Amniotic stem cell (primary cell): ENCODE data around the gene SLC38A8.

Experiments used
- DNase-seq: peaks from one replicate; lab custom pipeline; 2025; lab: John Stamatoyannopoulos, UW

SLC38A8 gene

DNA sequence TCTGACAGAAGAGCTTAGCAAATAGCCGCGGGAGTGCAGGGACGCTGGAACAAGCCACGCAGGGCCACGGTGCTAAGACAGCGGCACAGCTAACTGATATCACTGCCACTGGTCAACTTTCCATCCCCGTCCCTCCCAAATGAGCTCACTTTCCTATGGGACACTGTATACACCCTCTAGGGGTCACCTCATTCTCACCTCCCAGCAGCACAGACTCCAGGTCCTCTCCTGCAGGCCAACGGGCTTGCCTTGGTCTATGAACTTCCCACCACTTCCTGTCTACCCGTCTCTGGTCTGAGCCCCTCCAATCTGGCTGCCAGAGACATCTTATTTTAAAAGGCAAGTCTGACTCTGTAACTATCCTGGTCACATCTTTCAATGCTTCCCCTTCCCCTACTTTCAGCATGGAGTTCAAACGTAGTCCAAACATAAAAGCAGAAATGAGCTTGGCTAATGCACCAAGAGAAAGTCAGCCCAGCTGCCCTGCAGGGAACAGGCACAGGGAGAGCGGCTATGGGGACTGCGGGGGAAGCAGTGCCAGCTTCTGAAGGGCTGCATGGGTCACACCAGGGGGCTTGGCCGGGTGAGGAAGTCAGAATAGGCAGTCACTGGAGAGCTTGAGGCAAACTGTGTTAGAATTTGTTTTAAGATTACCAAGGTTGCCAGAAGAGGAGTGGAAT is 26.3 kb upstream of the SLC38A8 start:
- DNase-seq: no peak

DNA sequence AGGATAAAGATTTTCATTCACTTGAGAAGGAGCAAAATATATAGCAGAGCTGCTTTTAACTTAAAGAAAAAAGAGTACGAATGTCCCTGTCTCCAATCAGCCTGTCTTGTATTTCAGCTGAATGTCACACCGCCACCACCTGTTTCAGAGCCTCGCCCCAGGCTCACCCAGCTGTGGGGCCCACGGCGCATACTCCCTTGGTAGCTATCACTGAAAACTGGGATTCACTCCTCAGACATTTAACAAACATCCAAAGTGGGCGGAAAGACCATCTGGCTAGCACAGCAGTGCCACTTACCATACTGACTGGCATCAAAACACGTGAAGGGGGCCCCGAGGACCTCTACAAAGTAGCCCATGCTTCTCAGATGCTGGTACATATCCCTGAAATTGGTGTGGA is 25.4 kb upstream of the SLC38A8 start:
- no peak for DNase-seq

DNA sequence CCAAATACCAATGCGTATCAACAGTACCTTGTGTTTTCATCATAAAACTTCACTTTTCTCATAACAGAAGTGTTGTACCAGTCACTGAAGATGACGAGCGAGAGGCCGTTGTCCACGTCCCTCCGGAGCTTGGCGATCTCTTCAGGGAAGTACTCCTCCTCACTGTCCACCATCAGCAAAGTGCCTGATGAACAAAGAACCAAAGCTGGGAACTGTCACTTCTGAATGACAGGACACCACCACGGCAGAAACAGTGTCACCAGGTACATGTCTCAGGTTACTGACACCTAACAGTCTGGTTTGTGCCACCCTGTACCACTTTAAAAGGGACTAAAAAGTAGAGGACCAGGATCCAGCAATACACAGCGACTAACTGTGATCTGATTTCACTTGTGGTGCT is 25.0 kb upstream of the SLC38A8 start:
- no peak for DNase-seq

DNA sequence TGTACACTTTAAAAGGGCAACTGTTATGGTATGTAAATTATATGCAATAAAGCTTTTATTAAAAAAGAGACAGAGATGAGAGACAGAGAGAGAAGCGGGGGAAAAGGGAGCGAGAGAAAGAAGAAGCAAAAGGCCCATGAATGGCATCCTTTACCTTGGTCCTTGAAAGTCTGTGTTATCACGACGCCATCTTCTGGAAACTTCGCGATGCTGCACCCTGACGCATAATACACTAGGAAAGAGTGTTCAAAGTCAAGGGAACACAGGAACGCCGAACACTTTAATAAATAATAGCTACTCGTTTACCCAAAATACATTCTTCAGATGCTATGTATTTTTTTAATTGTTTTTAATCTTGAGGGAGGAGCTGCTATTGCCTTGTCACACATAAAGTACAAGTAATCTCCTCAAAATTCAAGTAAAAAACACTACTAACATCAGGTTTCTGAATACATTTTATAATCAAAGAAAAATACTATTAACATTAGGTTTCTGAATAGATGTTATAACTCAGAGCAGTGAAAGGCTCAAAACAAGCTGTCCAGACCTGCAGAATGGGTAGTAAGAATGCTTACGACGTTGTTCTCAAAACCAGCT is 23.0 kb upstream of the SLC38A8 start:
- no peak for DNase-seq

DNA sequence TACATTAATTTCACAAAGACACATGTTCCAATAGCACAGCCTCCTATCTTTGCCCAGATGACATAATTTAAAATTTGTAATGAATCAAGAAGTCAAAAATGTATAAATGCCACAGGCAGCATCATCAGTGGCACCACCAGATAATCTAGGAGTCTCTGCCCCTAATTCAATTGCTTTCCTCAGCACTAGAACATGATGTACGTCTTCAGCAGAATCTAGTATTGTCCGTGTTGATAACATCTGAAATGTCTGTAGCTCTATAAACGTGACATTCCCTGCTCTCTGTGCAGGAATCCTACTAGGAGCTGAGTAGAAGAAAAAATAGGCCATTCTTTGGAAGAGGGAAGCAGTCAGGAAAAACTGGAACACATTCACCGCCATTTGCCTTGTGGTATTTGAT is 21.4 kb upstream of the SLC38A8 start:
- DNase-seq: no peak

DNA sequence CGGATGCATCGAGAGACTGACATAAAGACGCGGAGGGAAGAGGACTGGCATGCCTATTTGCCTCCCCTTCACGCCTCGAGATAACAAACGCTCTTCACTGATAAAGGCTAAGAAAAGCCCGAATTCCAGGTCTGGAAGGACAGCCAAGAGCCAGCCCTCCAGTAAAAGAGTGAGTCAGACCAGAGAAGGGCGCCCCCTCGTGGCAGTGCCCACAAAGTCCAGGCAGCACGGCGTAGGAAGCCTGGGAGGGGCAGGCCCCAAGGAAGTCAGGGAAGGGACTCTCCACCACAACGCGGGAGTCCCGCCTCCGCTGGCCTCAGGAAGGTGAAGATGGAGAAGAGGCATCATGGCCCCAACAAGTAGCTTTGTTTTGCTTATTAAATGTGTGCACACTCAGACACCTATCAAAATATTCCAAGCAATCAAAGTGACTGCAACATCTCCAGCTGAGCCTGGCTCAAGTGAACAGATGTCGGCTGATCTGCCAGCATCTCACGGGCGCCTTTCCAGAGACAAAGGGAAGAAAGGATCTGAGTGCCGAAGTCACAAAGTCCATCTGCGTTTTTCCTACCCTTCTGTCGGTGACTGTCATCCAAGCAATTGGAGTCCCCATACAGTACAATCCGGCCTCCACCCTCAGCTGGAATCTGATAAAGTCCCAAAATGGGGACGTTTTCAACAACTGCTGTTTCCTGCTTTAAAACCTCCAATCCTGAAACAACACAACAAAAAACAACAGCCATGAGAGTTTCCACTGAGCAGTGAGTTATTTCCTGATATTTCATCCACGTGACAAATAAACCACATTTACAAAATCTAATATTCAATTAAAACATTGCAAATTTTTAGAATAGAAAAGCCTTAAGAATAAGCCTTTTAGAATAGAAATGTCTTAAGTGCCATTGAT is 20.4 kb upstream of the SLC38A8 start:
- DNase-seq: peak; percentile 58

DNA sequence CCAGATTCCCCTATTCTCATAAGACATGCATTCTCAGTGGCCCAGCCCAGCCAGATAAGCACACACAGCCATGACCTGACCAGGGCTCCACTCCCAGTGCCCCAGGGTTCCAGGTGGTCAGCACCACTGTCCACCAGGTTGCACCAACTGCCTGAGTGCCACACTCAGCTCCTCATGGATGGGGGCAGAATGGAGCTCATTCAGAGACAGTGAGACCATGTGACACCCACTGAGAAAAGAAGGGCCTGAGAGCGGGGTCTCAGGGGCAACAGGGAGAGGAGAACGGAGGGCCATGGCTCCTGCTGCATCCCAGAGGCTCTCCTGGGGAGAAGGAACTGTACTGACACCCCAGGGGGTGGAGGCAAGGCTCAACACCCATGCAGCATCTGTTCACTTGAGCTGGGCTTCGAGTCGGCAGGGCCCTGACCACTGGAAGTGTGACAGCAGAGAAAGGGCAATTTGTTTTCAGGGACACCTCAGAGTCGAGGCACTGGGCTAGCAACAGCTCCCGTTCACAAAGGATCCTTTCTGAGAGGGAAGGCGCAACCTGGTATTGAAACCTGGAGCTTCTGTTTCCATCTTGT is 18.7 kb upstream of the SLC38A8 start:
- DNase-seq: no peak

DNA sequence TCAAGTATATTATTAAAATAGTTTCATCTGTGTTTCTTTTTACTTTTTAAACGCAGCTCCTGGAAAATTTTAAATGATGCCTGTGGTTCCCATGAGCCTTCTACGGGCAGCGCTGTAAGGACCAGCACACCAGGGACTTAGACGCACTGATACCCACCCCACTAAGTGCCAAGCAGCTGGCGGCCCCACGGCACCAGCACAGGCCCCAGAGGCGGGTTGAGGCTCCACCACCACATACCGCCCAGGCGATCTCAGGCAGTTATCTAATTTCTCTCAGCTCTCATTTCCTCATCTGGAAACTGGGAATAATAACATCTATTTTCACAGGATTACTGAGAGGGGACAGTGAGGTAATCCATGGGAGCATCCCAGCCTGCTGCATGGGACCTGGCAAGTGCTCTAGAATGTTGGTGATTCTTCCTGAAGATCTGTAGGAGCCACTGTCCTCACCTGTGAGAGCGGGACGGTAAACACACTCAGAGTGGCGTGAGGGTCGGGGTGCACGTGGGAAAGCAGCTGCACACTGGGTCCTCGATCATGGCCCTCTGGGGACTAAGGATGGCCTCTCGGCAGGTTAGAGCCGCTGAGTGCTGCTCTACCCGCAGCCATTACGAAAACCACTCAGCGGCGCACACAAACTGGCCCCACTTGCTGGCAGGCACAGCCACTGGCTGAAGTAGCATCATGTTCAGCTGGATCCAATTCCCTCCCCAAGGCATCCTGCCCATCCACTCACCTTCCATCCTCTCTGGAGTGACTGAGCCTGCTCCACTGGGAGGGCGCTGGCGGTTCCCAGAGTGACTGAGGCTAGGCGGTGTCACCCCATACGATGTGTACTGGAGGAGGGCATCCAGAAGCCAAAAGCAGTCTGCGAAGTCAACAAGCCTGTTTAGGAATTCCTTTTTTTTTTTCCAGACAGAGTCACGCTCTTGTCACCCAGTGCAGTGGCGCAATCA is 17.6 kb upstream of the SLC38A8 start:
- no peak for DNase-seq

DNA sequence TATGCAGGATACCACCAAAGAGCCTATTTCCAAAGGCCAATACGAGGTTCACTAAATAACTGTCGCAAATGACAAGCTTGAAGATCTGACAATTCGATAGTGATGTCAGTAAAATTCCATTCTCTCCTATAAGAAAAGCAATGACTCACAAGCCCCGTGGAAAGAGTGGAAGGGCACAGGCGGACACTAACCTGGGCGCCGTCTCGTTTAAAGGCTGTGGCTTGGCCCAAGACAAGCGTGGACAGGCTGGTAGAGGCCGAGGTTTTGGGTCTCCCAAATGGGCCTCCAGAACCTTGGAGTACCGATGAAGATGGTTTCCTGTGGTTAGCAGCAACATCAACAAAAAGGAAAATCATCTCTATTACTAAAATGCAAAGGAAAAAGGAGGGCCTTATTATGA is 16.5 kb upstream of the SLC38A8 start:
- DNase-seq: no peak

DNA sequence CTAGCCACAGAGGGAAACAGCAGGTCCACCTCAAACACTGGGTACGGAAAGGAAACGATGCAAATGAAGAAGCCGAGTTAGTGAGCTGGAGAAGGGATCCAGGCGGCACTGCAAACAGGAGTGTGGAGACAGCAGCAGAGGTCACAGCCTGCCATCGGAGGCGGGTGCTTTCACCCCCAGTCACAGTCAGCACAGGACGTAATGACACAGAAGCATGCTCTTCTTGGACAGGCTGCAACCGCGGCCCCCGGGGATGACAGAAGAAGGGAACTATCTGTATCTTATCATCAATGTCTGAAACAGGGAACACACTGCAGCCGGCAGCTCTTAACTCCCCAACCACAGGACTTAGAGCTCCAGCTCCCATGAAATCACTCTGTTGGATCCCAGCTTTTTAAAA is 16.1 kb upstream of the SLC38A8 start:
- DNase-seq: no peak

DNA sequence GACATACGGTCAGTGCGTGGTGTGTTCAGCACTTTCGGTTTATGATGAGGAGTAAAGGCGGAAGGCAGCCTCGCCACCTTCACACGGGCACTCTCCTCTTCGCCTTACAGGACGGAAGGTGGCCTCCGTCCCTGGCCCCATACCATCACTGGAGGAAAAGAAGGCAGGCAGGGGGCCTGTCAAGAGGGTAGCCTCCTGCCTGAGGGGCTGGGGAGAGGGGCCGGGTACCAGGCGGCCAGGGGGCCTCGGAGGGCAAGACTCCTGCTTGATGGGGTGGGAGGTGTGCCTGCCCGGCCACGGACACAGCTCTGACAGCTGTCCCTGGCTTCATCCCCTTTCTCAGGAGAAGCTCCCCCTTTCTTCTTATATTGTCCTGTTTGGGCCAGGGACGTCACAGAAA is 15.6 kb upstream of the SLC38A8 start:
- DNase-seq: no peak

DNA sequence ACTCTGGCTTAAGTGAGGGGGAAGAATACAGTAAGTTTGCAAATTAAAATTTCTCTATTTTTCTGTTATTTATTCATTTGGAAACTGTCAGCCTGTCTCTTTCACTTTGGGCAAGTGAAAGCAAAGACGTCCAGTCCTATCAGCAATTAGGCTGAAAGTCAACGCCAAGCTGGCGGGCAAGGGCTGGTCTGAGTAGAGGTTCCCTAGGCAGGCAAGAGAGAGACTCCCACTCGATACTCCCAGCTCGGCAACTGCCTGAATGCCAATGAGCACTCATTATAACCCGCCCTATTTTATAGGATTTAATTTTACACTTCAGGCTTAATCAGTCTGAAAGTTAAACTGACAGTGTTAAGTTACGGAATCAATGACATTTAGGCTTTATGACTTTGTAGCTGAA is 14.3 kb upstream of the SLC38A8 start:
- DNase-seq: no peak

DNA sequence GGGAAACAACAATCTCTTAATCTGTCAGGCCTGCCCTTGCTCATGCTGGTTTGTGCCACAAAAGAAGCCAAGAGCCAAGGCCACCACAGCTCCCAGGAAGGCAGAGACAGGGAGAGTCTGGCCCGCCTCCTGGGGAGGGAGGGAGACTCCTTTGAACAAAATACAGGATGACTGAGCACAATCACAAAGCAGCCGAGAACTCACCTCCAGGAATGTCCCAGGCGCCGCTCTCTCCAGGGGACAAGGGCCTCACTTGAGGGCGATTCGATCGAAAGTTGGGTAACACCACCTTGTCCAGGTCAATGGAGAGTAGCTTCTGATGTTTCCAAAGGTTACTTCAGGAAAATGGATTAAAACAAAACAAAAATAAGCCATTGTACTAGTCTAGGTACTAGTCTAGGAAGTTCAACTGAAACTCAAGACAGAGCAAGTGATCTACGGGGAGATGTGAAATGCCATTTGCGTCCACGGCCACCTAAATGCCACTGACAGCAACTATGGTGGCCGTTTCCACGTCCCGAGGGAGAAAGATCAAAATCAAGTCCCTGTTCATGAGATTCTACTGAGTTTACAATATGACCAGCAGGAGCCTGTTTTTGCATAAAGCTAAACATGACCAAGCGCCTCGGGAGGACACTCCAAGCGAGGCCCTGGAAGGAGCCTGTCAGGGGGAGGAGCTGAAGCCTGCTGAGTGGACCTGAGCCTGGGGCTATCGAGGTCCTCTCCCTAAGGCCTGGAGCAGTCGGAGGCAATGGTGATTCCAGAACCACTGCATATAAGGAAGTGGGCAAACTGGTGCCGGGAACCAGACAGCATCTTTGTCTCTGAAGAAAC is 13.4 kb upstream of the SLC38A8 start:
- DNase-seq: no peak

DNA sequence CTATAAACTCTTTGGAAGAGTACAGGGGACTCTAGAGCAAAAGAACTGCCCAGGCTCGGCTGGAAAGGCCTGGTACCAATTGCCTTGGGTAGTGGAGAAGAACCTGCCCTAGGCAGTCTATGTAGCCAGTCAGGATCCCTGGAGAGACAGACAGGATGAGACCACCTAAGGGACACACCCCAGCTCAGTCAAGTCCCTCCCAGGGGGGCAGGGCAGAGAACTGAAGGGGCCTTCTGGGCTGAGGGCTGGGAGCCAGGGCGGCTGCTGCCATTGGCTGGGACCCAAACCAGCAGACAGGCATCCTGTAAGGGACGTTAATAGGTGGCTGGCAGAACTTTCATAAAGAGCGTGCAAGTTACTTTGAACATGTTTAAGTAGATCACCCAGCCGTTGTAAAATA is 12.8 kb upstream of the SLC38A8 start:
- no peak for DNase-seq

DNA sequence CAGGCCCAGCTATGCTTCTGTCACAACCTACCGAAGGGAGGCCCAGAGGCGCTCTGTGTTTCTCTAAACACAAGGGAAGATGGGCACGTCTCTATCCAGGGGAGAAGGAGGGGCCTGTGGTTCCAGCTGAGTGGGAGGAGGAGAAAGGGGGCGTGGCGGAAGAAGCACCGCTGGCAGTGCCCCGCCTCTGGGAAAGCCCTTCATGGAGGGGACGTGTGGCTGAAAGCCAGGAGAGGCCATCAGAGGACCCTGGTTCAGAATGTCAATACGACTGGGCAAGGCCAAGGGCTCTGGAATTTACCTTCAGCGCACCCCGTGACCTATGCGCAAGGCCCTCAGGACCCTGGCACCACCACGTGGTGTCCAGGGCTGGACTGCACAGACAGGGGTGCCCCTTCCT is 12.3 kb upstream of the SLC38A8 start:
- no peak for DNase-seq

DNA sequence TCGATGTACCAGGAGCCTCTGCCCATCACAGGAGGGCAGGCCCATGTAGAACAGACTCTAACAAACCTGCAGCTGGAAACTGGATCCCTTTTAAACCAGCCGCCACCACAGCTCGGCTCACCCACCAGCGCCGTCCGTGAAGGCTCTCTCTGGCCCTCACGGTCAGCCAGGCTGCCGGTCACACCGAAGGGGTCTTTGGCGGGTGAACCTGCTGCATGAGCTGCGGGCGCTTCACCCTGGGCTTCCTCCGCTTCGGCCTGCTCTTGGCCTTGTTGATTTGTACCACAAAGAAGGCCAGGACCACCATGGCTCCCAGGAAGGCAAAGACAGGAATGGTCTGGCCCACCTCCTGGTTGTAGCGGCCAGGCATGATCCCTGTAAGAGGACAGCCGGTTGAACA is 11.7 kb upstream of the SLC38A8 start:
- no peak for DNase-seq

DNA sequence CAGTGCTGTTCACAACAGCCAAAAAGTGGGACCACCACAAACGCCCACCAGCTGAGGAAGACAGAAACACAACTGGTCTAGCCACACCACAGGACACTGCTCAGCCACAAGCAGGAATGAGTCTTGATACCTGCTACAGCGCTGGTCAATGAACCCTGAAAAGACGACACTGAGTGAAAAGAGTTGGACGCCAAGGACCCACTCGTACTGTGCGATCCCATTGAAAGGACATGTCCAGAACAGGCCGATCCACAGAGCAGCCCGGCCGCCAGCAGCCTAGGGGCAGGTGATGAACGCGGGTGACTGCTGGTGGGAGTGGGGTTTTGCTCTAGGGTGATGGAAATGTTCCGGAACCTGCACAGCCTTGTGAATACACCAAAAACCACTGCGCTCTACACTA is 10.6 kb upstream of the SLC38A8 start:
- no peak for DNase-seq

DNA sequence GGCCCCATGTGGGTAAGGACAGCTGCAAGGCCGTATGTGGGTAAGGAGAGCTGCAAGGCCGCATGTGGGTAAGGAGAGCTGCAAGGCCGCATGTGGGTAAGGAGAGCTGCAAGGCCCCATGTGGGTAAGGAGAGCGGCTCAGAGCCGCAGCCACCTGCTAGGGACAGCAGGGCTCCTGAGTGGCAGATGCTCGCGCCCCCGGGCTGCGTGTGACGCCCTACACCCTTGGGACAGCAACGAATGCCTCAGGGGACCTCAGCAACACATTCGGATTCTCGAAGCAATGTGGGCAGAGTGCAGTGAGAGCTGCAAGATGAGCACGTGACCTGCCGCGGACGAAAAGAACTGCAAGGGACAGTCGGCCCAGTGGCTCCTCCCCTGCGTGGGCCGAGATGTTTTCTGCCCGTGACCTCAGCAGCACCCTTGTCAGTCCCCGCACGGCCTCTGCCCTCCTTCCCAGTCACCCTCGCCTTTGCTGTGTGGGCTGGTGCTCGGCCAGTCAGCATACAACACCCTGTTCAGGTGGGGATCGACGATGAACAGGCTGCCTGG is 9.6 kb upstream of the SLC38A8 start:
- DNase-seq: no peak

DNA sequence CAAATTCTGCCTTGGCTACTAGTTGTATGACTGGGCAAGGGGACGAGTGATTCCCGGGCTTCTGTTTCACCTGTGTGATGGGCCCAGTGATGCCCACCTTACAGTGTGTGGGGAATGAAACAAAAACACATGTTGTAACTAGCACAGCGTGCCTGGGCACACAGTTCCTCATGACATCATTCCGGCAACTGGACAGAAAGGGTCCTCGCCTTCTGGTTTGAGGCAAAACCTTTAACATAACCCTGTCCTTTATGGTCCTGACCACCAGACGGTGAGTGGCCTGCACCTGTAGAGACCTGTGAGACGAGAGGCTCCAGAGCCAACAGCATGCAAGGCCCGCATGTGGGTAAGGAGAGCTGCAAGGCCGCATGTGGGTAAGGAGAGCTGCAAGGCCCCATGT is 7.7 kb upstream of the SLC38A8 start:
- DNase-seq: no peak

DNA sequence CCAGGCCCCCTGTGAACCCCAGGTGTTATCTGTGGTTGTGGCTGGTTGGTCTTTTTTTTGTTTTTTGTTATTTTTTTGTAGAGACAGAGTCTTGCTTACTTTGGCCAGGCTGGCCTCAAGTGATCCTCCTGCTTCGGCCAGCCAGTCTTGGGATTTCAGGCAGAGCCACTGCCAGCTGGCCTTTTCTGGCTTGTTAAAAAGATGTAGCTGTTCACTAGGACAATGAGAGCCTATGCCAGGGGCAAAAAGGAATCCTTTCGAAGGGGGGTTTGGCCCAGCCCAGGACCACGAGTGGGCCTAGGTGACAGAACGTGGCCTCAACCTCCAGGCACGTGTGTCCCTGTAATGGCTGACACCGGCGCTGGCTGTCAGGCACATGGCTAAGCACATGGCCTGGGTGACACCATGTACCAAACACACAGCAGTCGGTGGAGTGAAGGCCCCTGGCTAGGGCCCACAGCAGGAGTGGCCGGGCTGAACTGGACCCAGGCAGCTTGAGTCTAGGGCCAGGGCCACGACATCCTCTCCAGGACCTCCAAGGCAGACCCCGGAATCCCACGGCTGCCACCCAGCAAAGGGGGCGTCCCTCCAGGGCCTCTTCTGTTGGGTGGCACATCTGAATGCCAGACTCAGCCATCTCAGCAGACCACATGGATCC is 6.9 kb upstream of the SLC38A8 start:
- DNase-seq: no peak
